Measurements from ENCODE around the gene CAPN11.

CAPN11 gene

GRCh38 chr6:44152533-44152932, 6.1 kb upstream of the CAPN11 start:
- DNase-seq (ENCODE audit: low read depth in 2 of 3, low spot score in 1 of 3), result no peak

- DNase-seq (ENCODE audit: low read depth in 2 of 3, low spot score in 1 of 3), result no peak
Measured at GRCh38 chr6:44154067-44154466, 4.6 kb upstream of the CAPN11 start.

- no peak for DNase-seq (ENCODE audit: low read depth in 2 of 3, low spot score in 1 of 3)
Measured at GRCh38 chr6:44156494-44157151, 2.0 kb upstream of the CAPN11 start.

- no peak for DNase-seq (ENCODE audit: low read depth in 2 of 3, low spot score in 1 of 3)
Measured at GRCh38 chr6:44157152-44157521, 1.5 kb upstream of the CAPN11 start.

- no peak for DNase-seq (ENCODE audit: low read depth in 2 of 3, low spot score in 1 of 3)
Measured at GRCh38 chr6:44161997-44162338, 3.3 kb downstream of the CAPN11 start.

GRCh38 chr6:44162876-44163625, 4.4 kb downstream of the CAPN11 start:
- no peak for DNase-seq (ENCODE audit: low read depth in 2 of 3, low spot score in 1 of 3)

- DNase-seq (ENCODE audit: low read depth in 2 of 3, low spot score in 1 of 3), result no peak
Measured at GRCh38 chr6:44166116-44166515, 7.5 kb downstream of the CAPN11 start.

- no peak for DNase-seq (ENCODE audit: low read depth in 2 of 3, low spot score in 1 of 3)
Measured at GRCh38 chr6:44166591-44167184, 8.1 kb downstream of the CAPN11 start.

GRCh38 chr6:44167567-44167966, 8.9 kb downstream of the CAPN11 start:
- DNase-seq (ENCODE audit: low read depth in 2 of 3, low spot score in 1 of 3), result no peak

- no peak for DNase-seq (ENCODE audit: low read depth in 2 of 3, low spot score in 1 of 3)
Measured at GRCh38 chr6:44169154-44169553, 10.5 kb downstream of the CAPN11 start.

GRCh38 chr6:44169886-44170570, 11.4 kb downstream of the CAPN11 start:
- no peak for DNase-seq (ENCODE audit: low read depth in 2 of 3, low spot score in 1 of 3)

GRCh38 chr6:44171899-44172546, 13.4 kb downstream of the CAPN11 start:
- DNase-seq (ENCODE audit: low read depth in 2 of 3, low spot score in 1 of 3), result peak in 1 of 3 donors; percentile 8

GRCh38 chr6:44172731-44173500, 14.3 kb downstream of the CAPN11 start:
- peak; percentile 61 to 86 (median 75) for DNase-seq (ENCODE audit: low read depth in 2 of 3, low spot score in 1 of 3)

- no peak for DNase-seq (ENCODE audit: low read depth in 2 of 3, low spot score in 1 of 3)
Measured at GRCh38 chr6:44176130-44176761, 17.6 kb downstream of the CAPN11 start.

- no peak for DNase-seq (ENCODE audit: low read depth in 2 of 3, low spot score in 1 of 3)
Measured at GRCh38 chr6:44176762-44177509, 18.3 kb downstream of the CAPN11 start.

- DNase-seq (ENCODE audit: low read depth in 2 of 3, low spot score in 1 of 3), result no peak
Measured at GRCh38 chr6:44177691-44178423, 19.2 kb downstream of the CAPN11 start.

GRCh38 chr6:44178424-44179071, 19.9 kb downstream of the CAPN11 start:
- no peak for DNase-seq (ENCODE audit: low read depth in 2 of 3, low spot score in 1 of 3)

- no peak for DNase-seq (ENCODE audit: low read depth in 2 of 3, low spot score in 1 of 3)
Measured at GRCh38 chr6:44179072-44179536, 20.5 kb downstream of the CAPN11 start.

All from stimulated activated CD4-positive, alpha-beta T cell treated with anti-CD3 and anti-CD28 coated beads, Interleukin-12 subunit alpha, Interleukin-12 subunit beta, amount 100 ng/mL, for 48 hours (primary cell).